ENCODE measurements around the gene FCHSD2.
A peak's percentile ranks its signal among the peaks of the same experiment; 100 is the strongest.

FCHSD2 gene

DNA sequence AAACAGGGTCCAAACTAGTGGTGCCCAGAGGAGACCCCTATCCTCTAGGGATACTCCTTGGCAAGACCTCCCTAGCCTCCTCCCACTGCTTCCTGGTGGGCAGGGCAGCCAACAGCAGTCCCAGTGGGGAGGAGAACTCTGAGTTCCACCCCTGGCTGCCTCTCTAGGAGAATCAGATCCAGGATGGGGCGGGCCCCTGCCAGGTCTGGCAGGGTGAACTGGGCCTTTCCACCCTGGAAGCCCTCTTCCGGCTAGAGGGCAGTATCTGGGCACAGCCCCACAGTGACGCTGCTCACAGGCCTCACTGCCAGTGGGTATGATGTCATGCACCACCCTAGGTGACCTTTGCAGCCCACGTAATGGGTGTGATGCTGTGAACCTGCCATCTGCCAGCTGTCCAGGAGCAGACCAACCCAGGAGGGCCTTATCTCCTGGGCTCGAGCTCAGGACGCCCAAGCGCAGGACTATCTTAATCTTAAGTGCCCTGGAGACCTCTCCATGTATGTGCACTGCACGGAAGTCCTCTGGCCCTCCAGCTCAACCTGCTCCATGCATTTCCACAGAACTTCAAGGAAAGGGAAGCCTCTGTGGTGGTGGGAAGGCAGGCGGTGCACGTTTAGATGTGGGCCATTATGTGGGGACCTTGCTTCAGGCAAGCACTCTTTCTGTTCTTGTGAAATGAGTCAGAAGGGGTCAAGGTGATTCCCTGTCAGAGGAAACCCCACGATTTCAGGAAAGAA is 31.8 kb upstream of the FCHSD2 start:
- intact Hi-C loops (cut with DNase I), result no loop called here
- peak in 1 of 10 donors; percentile 50 for DNase-seq

DNA sequence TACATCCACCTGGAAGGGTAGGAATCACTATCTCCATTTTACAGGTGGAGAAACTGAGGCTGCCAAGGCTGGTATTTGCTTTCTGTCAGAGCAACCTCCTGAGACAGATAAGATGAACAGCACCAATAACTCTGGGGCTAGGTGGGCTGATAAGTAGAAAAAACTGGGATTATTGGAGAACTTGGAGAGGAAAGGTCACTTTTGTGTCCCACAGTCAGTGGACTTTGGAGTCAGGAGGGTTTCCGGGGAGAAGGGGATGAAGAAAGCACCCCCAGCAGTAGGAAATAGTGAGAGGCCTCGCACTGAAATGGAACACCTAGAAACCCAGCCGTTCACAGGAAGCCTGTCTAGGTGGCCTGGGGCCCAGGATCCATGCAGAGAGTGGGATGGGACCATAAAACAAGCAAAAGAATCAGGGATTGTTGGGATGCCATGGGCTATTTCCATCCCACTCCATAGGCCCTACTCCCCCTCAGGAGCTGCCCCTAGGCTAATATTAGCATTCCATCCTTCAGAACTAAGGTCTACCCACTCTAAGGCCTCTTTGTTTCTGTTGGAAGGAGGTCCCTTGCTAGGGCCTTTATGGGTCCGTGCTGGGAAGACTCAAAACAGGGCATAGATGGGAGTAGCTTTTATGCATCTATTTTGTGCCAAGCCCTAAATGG is 31.0 kb upstream of the FCHSD2 start:
- DNase-seq, result no peak
- intact Hi-C loops (cut with DNase I), result no loop called here

- intact Hi-C loops (cut with DNase I), result no loop called here
- DNase-seq, result no peak
These were observed 29.5 kb upstream of the FCHSD2 start for GRCh38 chr11:73171436-73172161.

DNA sequence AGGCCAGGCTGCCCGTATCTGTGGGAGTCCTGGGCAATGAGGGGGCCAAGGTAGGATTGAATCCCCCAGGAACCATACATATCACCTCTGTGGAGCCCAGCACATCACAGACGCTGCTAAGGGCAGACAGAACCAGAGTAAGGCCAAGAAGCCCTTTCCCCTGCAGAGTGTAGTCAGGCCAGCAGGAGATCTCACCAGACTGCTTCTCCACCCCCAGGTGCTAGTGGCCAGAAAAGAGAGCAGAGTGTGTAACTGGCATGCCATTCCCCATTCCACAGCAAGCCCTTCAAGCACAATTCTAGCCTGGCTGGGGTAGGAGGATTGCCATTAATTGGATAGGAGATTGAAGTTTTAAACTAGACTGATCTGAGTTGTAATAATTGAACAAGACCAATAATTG is 28.0 kb upstream of the FCHSD2 start:
- intact Hi-C loops (cut with DNase I), result no loop called here
- no peak for DNase-seq

DNA sequence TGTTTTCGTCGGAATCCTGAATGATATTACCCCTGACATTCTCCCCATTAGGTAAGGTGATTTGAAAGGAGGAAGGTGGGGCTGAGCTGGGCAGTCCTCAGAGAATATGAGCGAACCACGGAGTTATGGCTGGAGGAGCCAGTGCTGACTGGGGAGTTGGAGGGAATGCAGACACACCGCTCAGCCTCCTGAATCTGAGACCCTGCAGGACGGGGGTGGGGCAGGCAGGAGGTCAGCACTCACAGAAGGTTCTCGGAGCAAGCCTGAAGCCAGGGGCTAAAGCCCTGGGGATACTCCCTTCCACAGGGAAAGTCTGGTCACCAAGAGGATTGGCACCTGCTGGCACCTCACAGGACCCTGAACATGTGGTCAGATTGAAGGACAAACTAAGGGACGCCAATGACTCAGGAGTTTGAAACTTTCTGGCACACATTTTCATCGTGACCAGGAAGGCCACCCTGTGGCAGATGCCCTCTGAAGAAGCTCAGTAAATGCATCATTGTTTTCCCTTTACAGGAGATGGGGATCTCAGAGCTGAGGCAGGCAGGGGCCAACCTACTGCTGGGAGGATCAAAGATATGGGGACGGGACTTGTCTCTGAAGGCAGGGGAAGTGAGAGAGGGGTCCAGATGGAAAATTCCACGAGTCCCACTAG is 26.9 kb upstream of the FCHSD2 start:
- intact Hi-C loops (cut with DNase I), result no loop called here
- peak in 1 of 10 donors; percentile 46 for DNase-seq

DNA sequence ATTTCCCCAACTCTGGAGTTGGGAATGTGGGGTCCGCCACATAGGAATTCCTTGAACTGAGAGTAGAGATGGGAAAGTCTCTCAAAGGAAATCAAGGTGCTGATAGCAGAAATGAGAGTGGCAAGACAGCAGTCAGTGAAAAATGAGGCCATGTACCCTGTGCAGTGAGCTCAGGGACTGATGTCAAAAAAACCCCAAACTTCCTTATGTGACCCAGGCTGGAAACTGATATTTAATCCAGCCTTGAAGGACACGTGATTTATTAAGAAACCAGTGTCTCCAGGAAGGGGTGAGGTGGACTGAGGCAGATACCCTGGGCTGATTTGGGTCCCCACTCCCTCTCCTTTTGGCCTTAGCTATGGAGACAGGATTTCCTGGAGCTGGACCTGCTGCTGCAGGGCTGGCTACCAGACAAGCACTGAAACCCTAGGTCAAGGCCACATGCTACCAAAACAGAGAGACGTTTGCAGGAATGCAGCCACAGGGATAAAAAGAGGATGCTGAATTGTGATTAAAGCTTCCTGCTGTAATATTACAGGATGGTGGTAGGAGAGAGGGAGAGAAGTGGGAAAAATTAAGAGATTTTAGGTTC is 25.3 kb upstream of the FCHSD2 start:
- intact Hi-C loops (cut with DNase I), result no loop called here
- no peak for DNase-seq

DNA sequence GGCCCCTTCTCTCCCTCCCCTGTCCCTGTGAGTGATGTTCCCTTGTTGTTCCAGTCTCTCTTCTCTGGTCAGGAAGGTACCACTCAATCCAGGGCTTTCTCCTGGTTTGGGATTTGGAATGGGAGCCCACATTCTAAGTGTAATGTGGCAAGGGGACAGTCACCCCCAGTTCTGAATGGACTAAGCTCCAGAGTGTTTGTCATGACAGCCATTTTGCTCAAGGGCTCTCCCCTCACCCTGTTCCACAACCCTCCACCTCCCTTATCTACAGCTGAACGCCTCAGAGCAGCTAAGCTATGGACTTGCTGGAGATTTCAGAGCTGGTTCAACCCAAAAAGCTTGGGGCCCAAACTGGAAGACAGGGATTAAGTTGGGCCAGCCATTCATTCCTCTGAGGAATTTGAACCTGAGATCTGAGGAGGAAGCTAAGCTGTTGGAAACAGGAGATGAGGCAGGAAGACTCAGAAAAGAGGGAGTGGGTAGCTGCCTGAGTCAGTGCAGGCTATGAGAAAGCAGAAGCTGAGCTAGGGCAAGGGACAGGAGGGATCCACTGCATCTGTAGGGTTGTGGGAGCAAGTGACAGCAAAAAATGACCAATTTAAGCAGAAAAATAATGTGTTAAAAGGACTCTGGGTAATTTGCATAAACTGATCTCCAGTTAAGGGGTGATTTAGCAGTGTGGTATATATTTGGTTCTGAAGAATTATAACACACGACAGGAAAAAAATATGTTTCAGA is 22.9 kb upstream of the FCHSD2 start:
- no peak for DNase-seq
- intact Hi-C loops (cut with DNase I), result no loop called here

DNA sequence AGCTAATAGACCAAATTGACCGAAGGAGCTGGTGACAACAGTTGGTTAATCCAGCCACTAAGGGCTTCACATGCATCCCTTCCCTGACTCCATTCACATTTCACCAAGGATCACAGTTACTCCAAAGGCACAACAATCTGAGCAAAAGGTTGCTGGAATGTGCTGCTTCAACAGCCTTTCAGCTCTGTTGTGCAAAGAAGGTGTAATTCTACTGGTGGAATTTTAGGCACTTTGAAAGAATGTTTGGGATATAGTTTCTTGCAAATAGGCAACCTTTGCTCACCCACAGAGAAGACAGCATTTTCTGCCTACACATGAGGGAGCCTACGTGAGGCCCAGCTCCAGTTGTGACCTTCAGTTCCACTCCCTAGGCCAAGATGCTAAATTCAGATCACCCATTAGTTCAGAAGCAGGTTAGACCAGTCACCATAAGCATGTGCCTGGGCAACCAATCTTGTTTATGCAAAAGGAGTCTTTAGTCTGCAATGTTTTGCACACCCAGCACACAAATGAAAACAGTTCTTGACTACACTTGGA is 21.6 kb upstream of the FCHSD2 start:
- intact Hi-C loops (cut with DNase I), result no loop called here

GRCh38 chr11:73162196-73162740 is 20.1 kb upstream of the FCHSD2 start:
- peak in 1 of 10 donors; percentile 2 for DNase-seq
- intact Hi-C loops (cut with DNase I), result no loop called here

More for the DNA sequence above, 21.6 kb upstream of the FCHSD2 start:
- DNase-seq, result no peak

DNA sequence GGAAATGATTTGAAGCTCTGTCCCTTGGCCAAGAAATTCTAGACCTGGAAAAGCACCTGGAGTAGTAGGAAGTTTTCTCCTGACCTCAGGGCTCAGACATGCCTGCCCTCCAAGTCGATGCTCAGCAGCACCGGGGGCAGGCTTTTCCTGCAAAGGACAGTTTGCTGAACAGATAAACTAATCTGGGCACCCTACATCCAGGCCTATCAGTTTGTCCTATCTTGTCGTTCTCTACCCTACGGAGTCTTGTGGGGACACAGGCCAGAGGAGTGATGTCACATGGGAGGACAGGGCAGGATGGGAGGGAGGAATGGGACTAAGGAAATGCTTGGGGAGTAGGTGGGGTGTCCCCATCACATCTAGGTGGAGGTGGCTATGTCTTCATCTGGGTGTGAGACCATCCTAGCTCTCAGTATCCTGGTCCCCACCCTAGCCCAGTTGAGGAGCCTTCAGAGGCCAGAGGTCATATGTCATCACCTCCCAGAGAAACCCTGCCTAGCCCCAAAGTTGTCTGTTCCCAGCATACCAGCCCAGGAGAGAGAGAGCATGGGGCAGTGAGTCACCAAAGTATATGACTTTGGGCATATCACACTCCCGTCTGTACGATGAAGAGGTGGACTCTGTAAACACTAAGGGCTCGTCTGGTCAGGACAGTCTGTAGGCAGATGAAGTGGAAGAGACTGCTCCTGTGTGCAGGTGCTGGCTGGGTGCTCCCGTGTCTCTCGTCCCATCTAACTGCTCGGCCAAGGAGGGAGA is 18.1 kb upstream of the FCHSD2 start:
- no peak for DNase-seq

GRCh38 chr11:73159297-73159696 is 17.2 kb upstream of the FCHSD2 start:
- no peak for DNase-seq

More for the DNA sequence above, 18.1 kb upstream of the FCHSD2 start:
- intact Hi-C loops (cut with DNase I), result no loop called here

DNA sequence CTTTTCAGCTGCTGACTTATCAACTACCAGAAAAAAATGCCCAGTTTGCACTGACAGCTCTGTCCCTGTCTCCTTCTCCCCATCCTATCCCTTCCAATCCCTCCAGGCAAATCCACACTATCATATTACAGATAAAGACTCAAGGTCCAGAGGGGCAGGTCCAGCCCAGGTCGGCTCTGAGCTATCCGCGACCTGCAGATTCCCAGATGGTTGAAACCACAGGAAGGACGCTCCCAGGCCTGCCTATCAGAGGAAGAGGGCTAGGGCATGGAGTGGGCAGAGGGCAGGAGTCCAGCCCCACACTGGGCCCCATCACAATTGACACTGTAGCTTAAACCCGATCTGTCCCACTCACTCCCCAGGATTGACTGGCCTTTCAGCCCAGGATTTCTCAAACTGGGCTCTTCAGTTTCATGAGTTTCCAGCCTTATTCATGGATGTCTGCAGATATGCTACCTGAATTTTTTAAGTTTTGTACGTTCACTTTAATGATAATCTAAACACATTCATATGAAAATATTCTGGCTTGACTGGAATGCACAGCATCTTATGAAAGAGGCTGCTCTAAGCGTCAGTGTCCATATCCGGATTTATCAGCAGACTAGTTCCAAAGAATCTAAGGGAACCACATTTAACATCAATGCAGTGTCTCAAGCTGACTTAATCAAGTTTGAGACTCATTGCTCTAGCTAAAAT is 16.4 kb upstream of the FCHSD2 start:
- intact Hi-C loops (cut with DNase I), result no loop called here

More at GRCh38 chr11:73159297-73159696, 17.2 kb upstream of the FCHSD2 start:
- intact Hi-C loops (cut with DNase I), result no loop called here

DNA sequence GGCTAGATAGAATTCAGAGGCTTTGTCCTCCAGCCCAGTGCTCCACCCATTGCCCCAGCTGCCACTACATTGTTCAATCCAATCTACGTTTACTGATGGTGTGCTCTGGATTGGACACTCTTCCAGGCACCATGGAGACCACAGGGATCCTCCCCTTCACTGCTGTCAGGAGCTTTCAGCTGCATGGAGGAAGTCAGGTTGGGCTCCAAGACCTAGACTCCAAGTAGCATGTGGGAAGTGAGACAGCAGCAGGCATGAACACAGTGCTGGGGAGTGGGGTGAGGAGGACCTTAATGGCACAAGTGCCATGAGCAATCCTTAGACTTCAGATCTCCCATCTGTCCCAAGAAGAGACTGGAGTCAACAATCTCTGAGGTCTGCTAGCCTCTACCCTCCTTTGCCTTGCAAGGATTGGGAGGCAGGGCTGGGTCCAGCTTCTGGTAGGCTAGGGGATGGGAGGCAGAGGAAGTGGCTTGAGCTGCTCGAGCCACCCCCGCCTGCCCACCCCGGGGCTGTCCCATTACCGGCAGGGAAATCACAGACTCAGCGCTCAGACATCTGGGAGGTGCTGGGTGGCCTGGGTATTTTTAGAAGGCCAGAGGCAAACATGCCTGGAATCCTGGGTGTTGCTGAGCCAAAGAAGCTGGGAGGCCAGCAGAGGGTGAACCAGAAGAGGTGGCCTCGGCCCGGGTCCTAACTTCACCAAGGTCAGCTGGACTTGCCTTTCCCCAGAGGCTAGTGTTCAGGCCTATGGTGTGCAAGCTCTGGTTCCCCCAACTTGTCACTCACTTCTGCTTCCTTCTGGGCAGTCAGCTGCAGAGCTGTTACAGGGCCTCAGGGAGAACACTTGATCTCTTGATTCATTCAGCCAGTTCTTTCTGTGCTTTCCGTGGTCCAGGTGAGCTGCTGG is 15.2 kb upstream of the FCHSD2 start:
- peak in 3 of 10 donors; percentile 13 to 74 (median 14) for DNase-seq
- intact Hi-C loops (cut with DNase I), result no loop called here

More for the DNA sequence above, 16.4 kb upstream of the FCHSD2 start:
- DNase-seq, result no peak

- intact Hi-C loops (cut with DNase I), result no loop called here
- DNase-seq, result no peak
These were observed 14.6 kb upstream of the FCHSD2 start for GRCh38 chr11:73156686-73157085.

GRCh38 chr11:73156114-73156513 is 14.0 kb upstream of the FCHSD2 start:
- intact Hi-C loops (cut with DNase I), result no loop called here
- no peak for DNase-seq

DNA sequence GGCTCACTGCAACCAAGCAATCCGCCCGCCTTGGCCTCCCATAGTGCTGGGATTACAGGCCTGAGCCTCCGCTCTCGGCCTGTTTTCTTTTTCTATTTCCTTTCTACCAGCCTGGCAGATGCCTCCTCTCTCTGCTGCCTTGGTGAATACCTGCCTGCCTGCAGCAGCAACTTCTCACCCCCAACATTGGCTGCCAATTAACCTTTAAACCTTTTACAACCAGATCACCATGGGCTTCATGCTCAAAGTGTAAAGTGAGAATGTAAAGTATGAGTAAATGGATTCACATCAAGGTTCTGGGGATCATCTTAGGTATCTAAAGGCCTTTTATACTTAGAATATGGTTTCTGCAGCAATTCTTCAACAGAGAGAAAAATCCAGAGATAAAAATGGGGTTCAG is 13.0 kb upstream of the FCHSD2 start:
- no peak for DNase-seq
- intact Hi-C loops (cut with DNase I), result no loop called here

DNA sequence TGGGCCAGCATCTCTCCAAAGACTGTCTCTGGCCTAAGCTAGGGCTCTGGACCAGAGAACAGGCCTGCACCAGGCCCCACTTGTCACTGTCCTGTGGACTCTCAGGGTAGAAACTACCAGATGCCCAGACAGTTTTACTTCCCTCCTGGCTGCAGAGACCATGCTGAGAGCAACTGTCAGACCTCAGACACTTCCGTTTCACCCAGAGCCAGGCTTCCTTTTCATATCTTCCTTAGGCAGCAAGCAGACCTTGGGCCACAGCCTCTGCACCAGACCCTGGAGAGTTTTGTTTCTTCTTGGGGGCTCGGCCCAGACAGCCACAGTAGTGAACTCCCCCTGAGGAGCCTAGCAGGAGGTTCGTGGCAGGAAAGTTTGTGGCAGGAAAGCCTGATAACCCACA is 12.1 kb upstream of the FCHSD2 start:
- intact Hi-C loops (cut with DNase I), result no loop called here
- DNase-seq, result peak in 1 of 10 donors; percentile 13

All from posterior cingulate gyrus (tissue), 11 donors.